ENCODE data around the gene CTTNBP2NL.
"Not testable (repeated sequence)": the region's sequence is repeated elsewhere in the genome, so short reads cannot be mapped to it uniquely, and the experiment has no call there.

Gene CTTNBP2NL

DNA sequence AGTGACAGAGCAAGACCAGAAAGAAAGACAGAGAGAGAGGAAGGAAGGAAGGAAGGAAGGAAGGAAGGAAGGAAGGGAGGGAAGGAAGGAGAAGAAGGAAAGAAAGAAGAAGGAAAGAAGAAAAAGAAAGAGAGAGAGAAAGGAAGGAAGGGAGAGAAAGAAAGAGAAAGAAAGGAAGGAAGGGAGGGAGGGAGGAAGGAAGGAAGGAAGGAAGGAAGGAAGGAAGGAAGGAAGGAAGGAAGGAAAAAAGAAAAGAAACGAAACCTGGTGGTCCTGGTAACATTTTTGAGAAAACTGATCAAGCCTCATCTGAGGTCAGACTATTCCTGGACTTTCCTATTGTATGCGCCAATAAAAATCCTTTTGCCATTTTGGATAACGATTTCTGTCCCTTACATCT lies 8.2 kb upstream of the CTTNBP2NL start:
- WGBS: 92% methylated on average over 3 of the region's 3 CpGs
- H3K23ac ChIP-seq (ENCODE audit: low read length in 2 of 2): no peak overlapping the region
- no peak overlapping the region for H2BK12ac ChIP-seq (ENCODE audit: low read length in 2 of 2)
- H3K79me1 ChIP-seq (replicated peaks; ENCODE audit: low read length, poor library complexity, severe bottlenecking): peaks cover 4% of the 10 kb centered on the region
- no peak overlapping the region for H3K27ac ChIP-seq (ENCODE audit: low read length, poor library complexity, severe bottlenecking)
- peaks cover 5% of the 10 kb centered on the region for H3K4me1 ChIP-seq (ENCODE audit: control insufficient read depth, insufficient read depth, low read depth, low read length)
- H3K4me2 ChIP-seq (ENCODE audit: low read length, poor library complexity, severe bottlenecking): no peak overlapping the region
- H2BK120ac ChIP-seq (ENCODE audit: low read depth, low read length): no peak overlapping the region
- H3K9ac ChIP-seq (ENCODE audit: low read length): no peak overlapping the region
- H3K4ac ChIP-seq (ENCODE audit: low read depth in 1 of 2, low read length in 2 of 2): no peak overlapping the region
- peaks cover 3% of the 10 kb centered on the region for H3K9me3 ChIP-seq (ENCODE audit: control insufficient read depth, low read length)
- H2BK15ac ChIP-seq (ENCODE audit: low read depth, poor library complexity, severe bottlenecking): no peak overlapping the region
- H4K8ac ChIP-seq (ENCODE audit: low read length): no peak overlapping the region
- no peaks in the 10 kb centered on the region for H3K36me3 ChIP-seq (ENCODE audit: control insufficient read depth in 1 of 2, insufficient read depth in 2 of 2, low read depth in 1 of 2, low read length in 2 of 2)
- DNase-seq: no peak
- H2AK5ac ChIP-seq (ENCODE audit: low read length, severe bottlenecking): no peak overlapping the region
- no peak overlapping the region for H2AFZ ChIP-seq (ENCODE audit: low read depth, low read length)
- H4K91ac ChIP-seq (ENCODE audit: low read length): no peak overlapping the region
- no peak overlapping the region for H3K18ac ChIP-seq (ENCODE audit: low read depth in 1 of 2, low read length in 2 of 2)
- H2BK5ac ChIP-seq (ENCODE audit: low read depth, low read length, poor library complexity, severe bottlenecking): no peak overlapping the region
- no peak overlapping the region for H3K14ac ChIP-seq (ENCODE audit: low read length in 2 of 2)
- no peak overlapping the region for H3K4me3 ChIP-seq (ENCODE audit: insufficient read depth in 1 of 2, low read depth in 1 of 2, low read length in 2 of 2)
- H3K27me3 ChIP-seq (ENCODE audit: control insufficient read depth in 1 of 2, insufficient read depth in 1 of 2, low read length in 2 of 2): peaks cover 3 to 8% of the 10 kb centered on the region in 2 experiments

DNA sequence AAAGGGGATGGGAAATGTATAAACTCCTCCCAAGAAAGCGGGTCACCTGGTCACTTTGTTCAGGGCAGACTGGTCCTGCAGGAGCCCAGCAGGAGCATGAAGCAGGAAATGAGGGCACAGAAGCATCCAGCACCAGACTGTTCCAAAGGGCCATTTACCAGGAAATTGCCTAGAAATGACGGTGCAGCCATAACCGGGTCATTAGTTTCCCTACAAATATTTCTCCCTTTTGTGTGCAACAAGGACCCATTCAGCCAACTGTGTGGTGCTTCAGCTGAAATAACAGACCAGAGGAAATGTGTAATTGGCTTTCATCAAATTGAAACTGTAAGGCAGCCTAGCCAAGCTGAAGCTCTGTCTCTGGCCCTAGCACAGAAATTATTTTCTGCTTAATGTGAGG lies 7.6 kb upstream of the CTTNBP2NL start:
- peak overlapping the region; percentile 43 for H3K27ac ChIP-seq (ENCODE audit: low read length, poor library complexity, severe bottlenecking)
- H3K18ac ChIP-seq (ENCODE audit: low read depth in 1 of 2, low read length in 2 of 2): no peak overlapping the region
- H3K27me3 ChIP-seq (ENCODE audit: control insufficient read depth in 1 of 2, insufficient read depth in 1 of 2, low read length in 2 of 2): peaks cover 3 to 5% of the 10 kb centered on the region in 2 experiments
- no peak overlapping the region for H2BK5ac ChIP-seq (ENCODE audit: low read depth, low read length, poor library complexity, severe bottlenecking)
- H3K4me3 ChIP-seq (ENCODE audit: insufficient read depth in 1 of 2, low read depth in 1 of 2, low read length in 2 of 2): no peak overlapping the region
- no peak overlapping the region for H2BK15ac ChIP-seq (ENCODE audit: low read depth, poor library complexity, severe bottlenecking)
- H3K14ac ChIP-seq (ENCODE audit: low read length in 2 of 2): no peak overlapping the region
- no peak overlapping the region for H3K23ac ChIP-seq (ENCODE audit: low read length in 2 of 2)
- no peak overlapping the region for H3K9ac ChIP-seq (ENCODE audit: low read length)
- no peak overlapping the region for H3K4ac ChIP-seq (ENCODE audit: low read depth in 1 of 2, low read length in 2 of 2)
- H3K36me3 ChIP-seq (ENCODE audit: control insufficient read depth in 1 of 2, insufficient read depth in 2 of 2, low read depth in 1 of 2, low read length in 2 of 2): no peaks in the 10 kb centered on the region
- H2AK5ac ChIP-seq (ENCODE audit: low read length, severe bottlenecking): no peak overlapping the region
- H3K9me3 ChIP-seq (ENCODE audit: control insufficient read depth, low read length): peaks cover 3% of the 10 kb centered on the region
- peak overlapping the region; percentile 55 for H4K8ac ChIP-seq (ENCODE audit: low read length)
- peaks cover 5% of the 10 kb centered on the region for H3K4me1 ChIP-seq (ENCODE audit: control insufficient read depth, insufficient read depth, low read depth, low read length)
- no peak for DNase-seq
- no peak overlapping the region for H4K91ac ChIP-seq (ENCODE audit: low read length)
- H3K79me1 ChIP-seq (replicated peaks; ENCODE audit: low read length, poor library complexity, severe bottlenecking): peaks cover 4% of the 10 kb centered on the region
- no peak overlapping the region for H2AFZ ChIP-seq (ENCODE audit: low read depth, low read length)
- H2BK120ac ChIP-seq (ENCODE audit: low read depth, low read length): no peak overlapping the region
- WGBS: 72% methylated on average over 3 of the region's 3 CpGs
- no peak overlapping the region for H3K4me2 ChIP-seq (ENCODE audit: low read length, poor library complexity, severe bottlenecking)
- no peak overlapping the region for H2BK12ac ChIP-seq (ENCODE audit: low read length in 2 of 2)

DNA sequence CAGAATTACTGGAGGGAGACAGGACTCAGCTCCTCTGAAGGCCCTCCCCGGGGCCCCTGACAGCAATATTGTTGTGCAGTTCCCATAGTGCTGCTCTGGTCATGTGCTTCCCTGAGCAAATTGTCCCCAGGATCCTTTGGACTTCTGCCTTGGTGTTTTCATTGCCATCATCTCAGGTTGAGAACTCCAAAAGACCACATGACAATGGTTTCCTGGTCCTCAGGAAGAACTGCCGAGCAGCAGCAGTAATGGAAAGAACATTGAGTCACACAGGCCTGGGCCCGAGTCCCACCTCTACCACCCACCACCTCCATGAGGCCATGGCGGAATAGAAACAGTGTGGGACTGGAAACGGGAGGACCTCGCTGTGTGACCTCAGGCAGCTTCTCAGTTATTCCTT lies 6.3 kb upstream of the CTTNBP2NL start:
- H3K27me3 ChIP-seq (ENCODE audit: control insufficient read depth in 1 of 2, insufficient read depth in 1 of 2, low read length in 2 of 2): peaks cover 3 to 5% of the 10 kb centered on the region in 2 experiments
- H3K9ac ChIP-seq (ENCODE audit: low read length): peak overlapping the region; percentile 86
- no peak overlapping the region for H3K18ac ChIP-seq (ENCODE audit: low read depth in 1 of 2, low read length in 2 of 2)
- peaks cover 7% of the 10 kb centered on the region for H3K4me1 ChIP-seq (ENCODE audit: control insufficient read depth, insufficient read depth, low read depth, low read length)
- H2BK12ac ChIP-seq (ENCODE audit: low read length in 2 of 2): no peak overlapping the region
- no peak overlapping the region for H3K23ac ChIP-seq (ENCODE audit: low read length in 2 of 2)
- no peak for DNase-seq
- H3K79me1 ChIP-seq (replicated peaks; ENCODE audit: low read length, poor library complexity, severe bottlenecking): peaks cover 4% of the 10 kb centered on the region
- peaks cover 3% of the 10 kb centered on the region for H3K9me3 ChIP-seq (ENCODE audit: control insufficient read depth, low read length)
- no peak overlapping the region for H3K27ac ChIP-seq (ENCODE audit: low read length, poor library complexity, severe bottlenecking)
- H3K14ac ChIP-seq (ENCODE audit: low read length in 2 of 2): no peak overlapping the region
- no peak overlapping the region for H2BK5ac ChIP-seq (ENCODE audit: low read depth, low read length, poor library complexity, severe bottlenecking)
- no peak overlapping the region for H3K4me2 ChIP-seq (ENCODE audit: low read length, poor library complexity, severe bottlenecking)
- H2BK15ac ChIP-seq (ENCODE audit: low read depth, poor library complexity, severe bottlenecking): no peak overlapping the region
- H3K4me3 ChIP-seq (ENCODE audit: insufficient read depth in 1 of 2, low read depth in 1 of 2, low read length in 2 of 2): no peak overlapping the region
- 83% methylated on average over 5 of the region's 6 CpGs for WGBS
- no peak overlapping the region for H2BK120ac ChIP-seq (ENCODE audit: low read depth, low read length)
- peak overlapping the region; percentile 78 for H2AK5ac ChIP-seq (ENCODE audit: low read length, severe bottlenecking)
- peak overlapping the region; percentile 59 for H4K8ac ChIP-seq (ENCODE audit: low read length)
- H2AFZ ChIP-seq (ENCODE audit: low read depth, low read length): peak overlapping the region; percentile 3
- H4K91ac ChIP-seq (ENCODE audit: low read length): no peak overlapping the region
- no peaks in the 10 kb centered on the region for H3K36me3 ChIP-seq (ENCODE audit: control insufficient read depth in 1 of 2, insufficient read depth in 2 of 2, low read depth in 1 of 2, low read length in 2 of 2)
- H3K4ac ChIP-seq (ENCODE audit: low read depth in 1 of 2, low read length in 2 of 2): no peak overlapping the region

DNA sequence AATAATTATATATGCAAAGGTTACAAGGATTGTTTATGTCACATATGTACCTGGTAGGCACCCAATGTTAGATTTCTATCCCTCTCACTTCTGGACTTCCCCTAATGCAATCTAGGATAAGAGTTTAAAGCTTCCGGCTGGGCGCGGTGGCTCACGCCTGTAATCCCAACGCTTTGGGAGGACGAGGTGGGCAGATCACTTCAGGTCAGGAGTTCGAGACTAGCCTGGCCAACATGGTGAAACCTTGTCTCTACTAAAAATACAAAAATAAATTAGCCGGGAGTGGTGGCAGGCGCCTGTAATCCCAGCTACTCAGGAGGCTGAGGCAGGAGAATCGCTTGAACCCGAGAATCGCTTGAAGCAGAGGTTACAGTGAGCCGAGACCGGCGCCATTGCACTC lies 5.7 kb upstream of the CTTNBP2NL start:
- H3K4ac ChIP-seq (ENCODE audit: low read depth in 1 of 2, low read length in 2 of 2); DNase-seq; H2AFZ ChIP-seq (ENCODE audit: low read depth, low read length); H4K8ac ChIP-seq (ENCODE audit: low read length); H3K79me1 ChIP-seq (replicated peaks; ENCODE audit: low read length, poor library complexity, severe bottlenecking); H2BK12ac ChIP-seq (ENCODE audit: low read length in 2 of 2); H2BK15ac ChIP-seq (ENCODE audit: low read depth, poor library complexity, severe bottlenecking); H3K4me2 ChIP-seq (ENCODE audit: low read length, poor library complexity, severe bottlenecking); H2BK120ac ChIP-seq (ENCODE audit: low read depth, low read length); H3K27ac ChIP-seq (ENCODE audit: low read length, poor library complexity, severe bottlenecking); H3K18ac ChIP-seq (ENCODE audit: low read depth in 1 of 2, low read length in 2 of 2); H2AK5ac ChIP-seq (ENCODE audit: low read length, severe bottlenecking); H2BK5ac ChIP-seq (ENCODE audit: low read depth, low read length, poor library complexity, severe bottlenecking); H3K9me3 ChIP-seq (ENCODE audit: control insufficient read depth, low read length); H3K14ac ChIP-seq (ENCODE audit: low read length in 2 of 2); H3K23ac ChIP-seq (ENCODE audit: low read length in 2 of 2); H3K36me3 ChIP-seq (ENCODE audit: control insufficient read depth in 1 of 2, insufficient read depth in 2 of 2, low read depth in 1 of 2, low read length in 2 of 2); H4K91ac ChIP-seq (ENCODE audit: low read length); H3K27me3 ChIP-seq (ENCODE audit: control insufficient read depth in 1 of 2, insufficient read depth in 1 of 2, low read length in 2 of 2): not testable (repeated sequence)
- H3K4me3 ChIP-seq (ENCODE audit: insufficient read depth in 1 of 2, low read depth in 1 of 2, low read length in 2 of 2): peak overlapping the region in 1 of 2 experiments; percentile 76
- peaks cover 10% of the 10 kb centered on the region for H3K4me1 ChIP-seq (ENCODE audit: control insufficient read depth, insufficient read depth, low read depth, low read length)
- H3K9ac ChIP-seq (ENCODE audit: low read length): peak overlapping the region; percentile 86
- WGBS: 85% methylated on average over 15 of the region's 15 CpGs

Data from mesenchymal stem cell (in vitro differentiated cells and primary cell).